GM18511 (cell line): Measurements from ENCODE around the gene STRBP.
"Not testable (repeated sequence)": the region's sequence is repeated elsewhere in the genome, so short reads cannot be mapped to it uniquely, and the experiment has no call there.

Experiments
- ATAC-seq: cut with Tn5 transposase; IDR thresholded peaks from one replicate; pipeline ENCODE4 v1.9.1; 2021; ENCODE audit warnings: mild to moderate bottlenecking, moderate library complexity; ENCODE audit not compliant: unreplicated experiment

Gene STRBP

DNA sequence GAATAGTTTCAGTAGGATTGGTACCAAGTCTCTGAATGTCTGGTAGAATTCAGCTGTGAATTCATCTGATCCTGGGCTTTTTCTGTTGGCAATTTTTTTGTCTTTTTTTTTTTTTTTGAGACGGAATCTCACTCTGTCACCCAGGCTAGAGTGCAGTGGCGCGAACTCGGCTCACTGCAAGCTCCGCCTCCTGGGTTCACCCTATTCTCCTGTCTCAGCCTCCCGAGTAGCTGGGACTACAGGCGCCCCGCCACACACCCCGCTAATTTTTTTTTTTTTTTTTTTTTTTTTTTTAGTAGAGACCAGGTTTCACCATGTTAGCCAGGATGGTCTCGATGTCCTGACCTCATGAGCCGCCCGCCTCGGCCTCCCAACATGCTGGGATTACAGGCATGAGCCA, 67.9 kb downstream of the STRBP start:
- not testable (repeated sequence) for ATAC-seq

GRCh38 chr9:123196124-123196523, 72.3 kb downstream of the STRBP start:
- no peak for ATAC-seq

- ATAC-seq, result no peak
These were observed 74.4 kb downstream of the STRBP start for GRCh38 chr9:123194023-123194422.

DNA sequence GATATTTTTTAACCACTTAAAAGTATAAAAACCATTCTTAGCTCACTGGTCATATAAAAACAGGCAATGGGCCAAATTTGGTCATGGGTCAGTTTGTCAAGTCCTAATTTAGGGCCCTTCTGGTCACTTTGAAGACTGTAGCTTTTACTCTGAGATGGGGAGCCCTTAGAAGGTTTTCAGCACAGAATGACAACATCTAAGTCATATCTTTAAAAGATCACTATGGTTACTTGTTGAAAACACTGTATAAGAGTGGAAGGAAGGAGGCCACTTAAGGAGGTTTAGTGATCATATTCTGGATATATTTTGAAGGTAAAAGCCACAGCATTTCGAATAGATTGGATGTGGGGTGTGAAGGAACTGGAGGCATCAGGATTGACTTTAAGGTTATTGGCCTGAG, 76.7 kb downstream of the STRBP start:
- ATAC-seq, result no peak

GRCh38 chr9:123191260-123191659, 77.1 kb downstream of the STRBP start:
- ATAC-seq, result no peak

DNA sequence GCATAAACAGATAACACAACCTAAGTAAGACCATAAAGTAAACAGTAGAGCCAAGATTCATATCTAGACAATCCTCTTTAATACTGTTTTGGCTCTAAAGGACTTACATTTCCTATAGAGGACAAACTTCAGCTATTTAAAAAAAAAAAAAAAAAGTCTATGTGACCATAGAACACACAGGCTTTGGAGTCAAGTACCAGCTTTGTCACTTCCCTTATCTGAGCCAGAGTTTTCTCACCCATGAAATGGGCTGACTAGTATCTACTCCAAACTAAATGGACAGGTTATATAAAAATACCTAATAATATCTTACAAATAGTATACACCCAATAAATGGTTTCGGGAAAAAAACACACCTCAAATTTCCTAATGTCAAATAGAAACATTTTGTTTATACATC, 81.3 kb downstream of the STRBP start:
- no peak for ATAC-seq

GRCh38 chr9:123186029-123186428, 82.4 kb downstream of the STRBP start:
- not testable (repeated sequence) for ATAC-seq

DNA sequence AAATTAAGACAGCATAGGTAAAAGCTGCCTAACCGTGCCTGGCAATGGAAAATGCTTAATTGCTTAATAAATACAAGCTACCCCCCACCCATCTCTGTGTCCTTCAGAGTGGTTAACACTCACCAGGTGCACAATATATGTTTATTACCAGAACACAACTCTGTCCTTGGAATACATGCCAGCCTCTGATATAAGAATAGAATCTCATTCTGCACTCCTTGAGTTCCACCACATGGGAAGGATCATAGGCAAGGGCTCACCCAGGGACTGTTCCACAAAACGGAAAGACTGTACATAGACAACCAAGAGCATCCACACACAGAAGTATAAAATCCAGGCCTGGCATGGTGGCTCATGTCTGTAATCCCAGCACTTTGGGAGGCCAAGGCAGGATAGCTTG, 91.4 kb downstream of the STRBP start:
- no peak for ATAC-seq

- ATAC-seq, result no peak
These were observed 92.3 kb downstream of the STRBP start for GRCh38 chr9:123175854-123176629.

DNA sequence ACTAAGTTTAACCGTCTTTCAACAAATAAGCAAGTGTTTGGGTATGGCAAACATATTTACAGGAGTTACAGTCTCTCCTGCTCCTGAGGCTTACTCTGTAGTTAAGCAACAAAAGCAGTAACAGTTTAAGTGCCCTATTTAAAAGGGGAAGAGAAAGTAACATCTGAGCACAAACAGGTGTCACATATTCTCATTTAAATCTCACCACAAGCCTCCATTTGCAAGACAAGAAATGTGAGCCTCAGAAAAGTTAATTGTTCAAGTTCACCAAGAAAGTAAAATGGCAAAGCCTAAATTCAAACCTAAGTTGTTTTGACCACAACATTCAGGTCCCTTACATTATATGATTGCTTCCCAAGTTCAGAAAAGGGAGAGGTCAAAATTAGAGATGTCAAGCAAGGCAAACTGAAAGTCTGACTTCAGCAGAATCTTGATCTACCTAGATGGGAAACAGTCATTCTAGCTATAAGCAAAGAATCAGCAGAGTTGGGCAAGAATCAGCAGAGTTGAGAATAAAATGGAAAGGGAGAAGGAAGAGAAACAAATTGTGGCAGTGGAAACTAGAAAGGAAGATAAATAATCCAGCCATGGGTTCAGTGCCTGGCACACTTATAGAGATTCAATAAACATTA, 93.4 kb downstream of the STRBP start:
- peak; percentile 94 for ATAC-seq

- ATAC-seq, result no peak
These were observed 94.3 kb downstream of the STRBP start for GRCh38 chr9:123174079-123174478.

- ATAC-seq, result no peak
These were observed 98.5 kb downstream of the STRBP start for GRCh38 chr9:123169926-123170325.

DNA sequence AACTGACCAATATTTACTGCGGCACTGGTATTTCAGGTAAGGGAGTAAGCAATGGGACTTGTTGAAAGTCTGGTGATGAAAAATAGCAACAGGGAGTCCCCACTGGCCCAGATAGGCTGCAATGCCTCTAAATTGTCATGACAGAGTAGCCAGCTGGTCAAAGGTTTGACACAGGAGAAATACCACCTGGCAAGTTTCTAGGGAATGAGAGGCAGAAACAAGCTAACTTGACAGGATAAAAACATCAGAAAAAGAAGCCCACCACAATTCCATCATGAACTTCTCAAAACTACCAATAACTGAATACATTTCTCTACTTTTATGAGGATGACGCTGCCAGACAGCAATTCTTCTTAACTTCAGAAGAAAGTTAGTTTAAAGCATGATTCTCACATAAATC, 99.8 kb downstream of the STRBP start:
- ATAC-seq, result no peak

DNA sequence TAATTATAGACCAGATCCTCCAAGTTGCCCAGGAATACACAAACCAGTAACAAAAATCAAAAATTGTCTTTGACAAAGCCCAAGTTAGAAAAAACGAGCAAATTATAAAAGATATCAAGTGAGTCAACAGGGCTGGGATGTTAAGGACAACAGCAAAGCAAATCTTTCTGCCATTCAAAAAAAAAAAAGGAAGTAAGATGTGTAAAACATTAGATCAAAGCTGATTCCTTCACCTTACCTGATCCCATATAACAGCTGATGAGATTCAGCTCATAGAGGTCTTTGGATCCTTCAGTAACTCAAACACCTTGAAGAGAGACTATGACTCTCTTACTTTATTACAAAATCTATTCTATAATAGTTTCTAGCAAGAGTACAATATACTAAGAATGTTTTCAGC, 100.9 kb downstream of the STRBP start:
- no peak for ATAC-seq

GRCh38 chr9:123165813-123166212, 102.6 kb downstream of the STRBP start:
- ATAC-seq, result no peak

GRCh38 chr9:123164285-123164684, 104.1 kb downstream of the STRBP start:
- no peak for ATAC-seq

- ATAC-seq, result no peak
These were observed 105.5 kb downstream of the STRBP start for GRCh38 chr9:123162791-123163345.

GRCh38 chr9:123162360-123162759, 106.0 kb downstream of the STRBP start:
- no peak for ATAC-seq

DNA sequence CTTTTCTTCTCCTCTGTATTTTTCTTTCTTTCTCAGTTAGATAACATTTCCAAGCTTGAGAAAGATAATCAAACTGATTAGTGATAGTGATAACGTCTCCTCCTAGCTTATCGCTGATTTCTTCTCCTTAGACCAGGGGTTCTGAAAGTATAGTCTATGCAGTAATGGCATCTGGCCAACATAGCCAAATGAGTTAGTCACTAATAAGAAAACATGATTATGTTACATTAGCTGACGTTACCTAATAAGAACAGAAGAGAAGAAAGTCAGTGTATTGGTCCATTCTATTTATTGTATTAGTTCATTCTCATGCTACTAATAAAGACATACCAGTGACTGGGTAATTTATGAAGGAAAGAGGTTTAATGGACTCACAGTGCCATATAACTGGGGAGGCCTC, 111.2 kb downstream of the STRBP start:
- no peak for ATAC-seq

DNA sequence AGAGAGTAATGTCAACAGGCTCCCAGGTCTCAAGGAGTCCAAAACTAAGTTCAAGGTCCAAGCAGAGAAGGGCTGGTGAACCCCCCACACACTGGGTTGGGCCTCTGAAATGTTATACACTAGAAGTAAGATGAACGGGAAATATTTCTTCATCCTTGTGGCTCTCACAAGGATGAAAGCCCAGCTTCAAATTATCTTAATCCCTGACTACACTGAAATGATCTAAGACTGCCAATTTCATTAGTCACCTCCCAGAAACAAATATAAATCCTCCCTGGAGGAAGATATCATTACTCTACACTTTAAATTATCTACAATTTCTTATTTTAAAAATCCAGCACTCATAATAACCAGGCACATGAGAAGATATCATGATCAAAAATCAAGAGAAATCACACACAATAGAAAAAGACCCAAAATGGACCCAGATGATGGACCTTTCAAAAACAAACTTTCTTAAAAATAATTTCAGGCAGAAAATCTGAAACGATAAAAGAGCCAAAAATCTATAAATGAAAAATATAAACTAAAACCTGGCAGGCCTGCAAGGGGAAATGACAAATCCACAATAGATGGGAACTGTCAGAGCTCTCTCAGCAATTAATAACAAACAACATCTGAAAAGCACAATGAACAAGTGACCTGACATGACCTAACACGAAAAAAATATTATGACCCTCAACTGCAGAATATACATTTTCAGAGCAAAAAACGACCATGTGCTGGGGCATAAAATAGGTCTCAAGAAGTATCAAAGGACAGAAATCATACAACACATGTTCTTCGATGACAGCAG, 117.5 kb downstream of the STRBP start:
- ATAC-seq, result no peak

DNA sequence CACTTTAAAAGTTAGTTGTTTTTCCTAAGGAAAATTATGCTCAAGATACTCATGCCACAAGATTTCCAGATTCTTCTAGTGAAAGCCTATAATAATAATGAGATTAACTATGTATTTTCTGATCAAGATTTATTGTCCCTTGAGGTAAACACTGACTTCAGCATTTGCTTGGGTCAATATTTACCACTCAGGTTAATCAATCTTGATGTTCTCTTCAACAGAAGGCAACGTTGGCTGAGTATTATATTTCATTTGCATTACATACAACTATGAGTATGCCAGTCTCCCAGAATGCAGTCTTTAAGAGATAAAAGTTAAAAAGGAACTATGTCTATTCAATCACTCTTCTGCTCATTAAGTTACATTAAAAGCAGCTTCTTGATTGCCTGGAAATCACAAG, 119.3 kb downstream of the STRBP start:
- ATAC-seq, result no peak

- ATAC-seq, result no peak
These were observed 130.2 kb downstream of the STRBP start for GRCh38 chr9:123138163-123138562.
